GM23248 (cell line): ENCODE results near the gene SLC25A52. TPM values are rescaled to one million over a fixed set of nuclear protein-coding genes. Genes with fewer than 3 reads are reported as not detected.
"Not testable (repeated sequence)": the region's sequence is repeated elsewhere in the genome, so short reads cannot be mapped to it uniquely, and the experiment has no call there.

ENCODE experiments used
- DNase-seq: peaks from one replicate; pipeline ENCODE4 v3.0.0-alpha.2; 2015
- H2AFZ ChIP-seq: fragments of 200-600 bp; sonication (generic); 2 replicates; pipeline ENCODE4 v1.6.1; 2016; ENCODE audit warnings: antibody characterized with exemption
- H3F3A ChIP-seq: fragments of 200-600 bp; sonication (generic); 2 replicates; pipeline ENCODE4 v1.6.1; 2016; ENCODE audit warnings: mild to moderate bottlenecking, antibody characterized with exemption, mixed run types; ENCODE audit not compliant: insufficient read depth
- H3K27ac ChIP-seq: fragments of 200-600 bp; sonication (generic); 2 replicates; pipeline ENCODE4 v1.5.1; 2016; ENCODE audit warnings: mild to moderate bottlenecking
- H3K27me3 ChIP-seq: fragments of 200-600 bp; sonication (generic); replicated peaks from 2 replicates; pipeline ENCODE4 v1.6.1; 2016; ENCODE audit warnings: mild to moderate bottlenecking; ENCODE audit not compliant: insufficient read depth
- H3K36me3 ChIP-seq: fragments of 200-600 bp; sonication (generic); 2 replicates; pipeline ENCODE4 v1.6.1; 2016; ENCODE audit warnings: low read depth, mild to moderate bottlenecking
- H3K4me1 ChIP-seq: fragments of 200-600 bp; sonication (generic); 2 replicates; pipeline ENCODE4 v1.6.1; 2016; ENCODE audit warnings: mild to moderate bottlenecking; ENCODE audit not compliant: insufficient read depth
- H3K4me2 ChIP-seq: fragments of 200-600 bp; sonication (generic); one replicate; pipeline ENCODE4 v1.6.1; 2016; ENCODE audit warnings: mild to moderate bottlenecking; ENCODE audit not compliant: unreplicated experiment
- H3K4me3 ChIP-seq: fragments of 200-600 bp; sonication (generic); 2 replicates; pipeline ENCODE4 v1.5.1; 2016; ENCODE audit warnings: mild to moderate bottlenecking
- H3K79me2 ChIP-seq: fragments of 200-600 bp; sonication (generic); 2 replicates; pipeline ENCODE4 v1.6.1; 2016; ENCODE audit warnings: mild to moderate bottlenecking; ENCODE audit not compliant: insufficient read depth
- H3K9ac ChIP-seq: fragments of 200-600 bp; sonication (generic); 2 replicates; pipeline ENCODE4 v1.6.1; 2016; ENCODE audit warnings: mild to moderate bottlenecking
- H3K9me2 ChIP-seq: fragments of 200-600 bp; sonication (generic); 2 replicates; pipeline ENCODE4 v1.6.1; 2016; ENCODE audit warnings: mixed run types, mild to moderate bottlenecking, moderate library complexity; ENCODE audit not compliant: insufficient read depth
- H3K9me3 ChIP-seq: fragments of 200-600 bp; sonication (generic); one replicate; pipeline ENCODE4 v1.6.1; 2017; ENCODE audit warnings: low read depth
- H4K20me1 ChIP-seq: fragments of 200-600 bp; sonication (generic); 2 replicates; pipeline ENCODE4 v1.6.0; 2016; ENCODE audit not compliant: insufficient read depth
- EZH2 ChIP-seq: fragments of 200-600 bp; sonication (generic); IDR thresholded peaks from 2 replicates; pipeline ENCODE4 v1.6.1; 2018; ENCODE audit warnings: antibody characterized with exemption, mild to moderate bottlenecking; ENCODE audit not compliant: insufficient read depth, poor library complexity, severe bottlenecking
- EZH2phosphoT487 ChIP-seq: fragments of 200-600 bp; sonication (generic); IDR thresholded peaks from 2 replicates; pipeline ENCODE4 v1.6.1; 2018; ENCODE audit warnings: antibody characterized with exemption, moderate library complexity, mild to moderate bottlenecking, low read depth; ENCODE audit not compliant: insufficient read depth
- WGBS, 2 experiments: methylation state at CpG; one replicate each; pipeline ENCODE4 v1.1.6; 2015 to 2017; ENCODE audit warnings: low lambda C conversion rate in 2 of 2, low coverage in 1 of 2; ENCODE audit errors: missing lambda C conversion rate in 2 of 2; 5-methylcytosine and 5-hydroxymethylcytosine counted together
- in situ Hi-C: fragments of 300-500 bp; cut with MboI; formaldehyde crosslinking; loops from 2 replicates; pipeline ENCODE4 v1.15.0; 2020
- polyA plus RNA-seq: library from polyadenylated mRNA; unstranded; fragments of >200 nt; fragmentation: Nextera tagmentation; extraction: Ambion mirVana; gene quantifications from 2 replicates; pipeline ENCODE4 v1.2.1, GENCODE V29; 2016
- total RNA-seq: library from RNA; depleted of rRNA; stranded (reverse); fragments of >200 nt; shearing (Covaris generic); gene quantifications from 2 replicates; pipeline ENCODE4 v1.2.3, GENCODE V29; 2014

Gene SLC25A52
- total and polyA plus RNA-seq, 2 experiments from 2014 or later, result not detected

GRCh38 chr18:31744321-31745067, 16.2 kb downstream of the SLC25A52 start:
- no peak overlapping the region for H2AFZ ChIP-seq
- H3K9me2 ChIP-seq, result no peaks in the 10 kb centered on the region
- H3K36me3 ChIP-seq, result no peaks in the 10 kb centered on the region
- in situ Hi-C loops, result loop anchor here (25.0 kb wide), 1 partner anchor 218 kb away; no protein-coding TSS in a partner anchor
- H3K4me3 ChIP-seq, result no peak overlapping the region
- no peaks in the 10 kb centered on the region for H4K20me1 ChIP-seq
- no peak overlapping the region for H3K4me2 ChIP-seq
- H3K79me2 ChIP-seq, result no peaks in the 10 kb centered on the region
- no peak for TF ChIP-seq EZH2
- DNase-seq, result no peak
- WGBS, 2 experiments, result 60% methylated on average over 15 of the region's 15 CpGs
- H3F3A ChIP-seq, result no peaks in the 10 kb centered on the region
- H3K9ac ChIP-seq, result no peak overlapping the region
- no peaks in the 10 kb centered on the region for H3K9me3 ChIP-seq
- H3K4me1 ChIP-seq, result no peaks in the 10 kb centered on the region
- no peak overlapping the region for H3K27ac ChIP-seq
- H3K27me3 ChIP-seq, result no peaks in the 10 kb centered on the region

- not testable (repeated sequence) for H3K27me3 ChIP-seq, H3K27ac ChIP-seq, H2AFZ ChIP-seq, H3K4me3 ChIP-seq, H3K79me2 ChIP-seq, H3K9me2 ChIP-seq, H3K4me1 ChIP-seq, H3K36me3 ChIP-seq, H4K20me1 ChIP-seq, H3K9me3 ChIP-seq, H3K9ac ChIP-seq, DNase-seq, H3K4me2 ChIP-seq, H3F3A ChIP-seq
- in situ Hi-C loops, result loop anchor here (25.0 kb wide), 1 partner anchor 219 kb away; no protein-coding TSS in a partner anchor
- 22 to 27% methylated on average over 3 to 5 of the region's 5 CpGs for WGBS, 2 experiments
These were observed 17.1 kb downstream of the SLC25A52 start for GRCh38 chr18:31743600-31743999.

- H3F3A ChIP-seq, result no peaks in the 10 kb centered on the region
- H3K4me2 ChIP-seq, result no peak overlapping the region
- no peaks in the 10 kb centered on the region for H3K79me2 ChIP-seq
- no peaks in the 10 kb centered on the region; the same call in 1 of the 2 replicates for H3K27me3 ChIP-seq
- peak; percentile 33 for DNase-seq
- H3K27ac ChIP-seq, result no peak overlapping the region
- no peak overlapping the region for H3K4me3 ChIP-seq
- 24% methylated on average over 4 of the region's 4 CpGs for WGBS, 2 experiments
- TF ChIP-seq EZH2 (no peak), EZH2phosphoT487 (no peak)
- H3K4me1 ChIP-seq, result no peaks in the 10 kb centered on the region
- no peaks in the 10 kb centered on the region for H4K20me1 ChIP-seq
- in situ Hi-C loops, result loop anchor here (25.0 kb wide), 1 partner anchor 221 kb away; no protein-coding TSS in a partner anchor
- H3K9me2 ChIP-seq, result no peaks in the 10 kb centered on the region
- H3K9ac ChIP-seq, result no peak overlapping the region
- no peaks in the 10 kb centered on the region for H3K9me3 ChIP-seq
- no peak overlapping the region for H2AFZ ChIP-seq
- H3K36me3 ChIP-seq, result no peaks in the 10 kb centered on the region
These were observed 19.5 kb downstream of the SLC25A52 start for GRCh38 chr18:31741097-31741735.

GRCh38 chr18:31740180-31740579, 20.5 kb downstream of the SLC25A52 start:
- DNase-seq, result no peak
- Histone ChIP-seq H2AFZ (no peak overlapping the region), H4K20me1 (no peaks in the 10 kb centered on the region), H3F3A (no peaks in the 10 kb centered on the region), H3K4me3 (no peak overlapping the region), H3K9ac (no peak overlapping the region), H3K27ac (no peak overlapping the region), H3K4me2 (no peak overlapping the region), H3K79me2 (no peaks in the 10 kb centered on the region), H3K9me2 (no peaks in the 10 kb centered on the region), H3K27me3 (no peaks in the 10 kb centered on the region; the same call in 1 of the 2 replicates), H3K9me3 (no peaks in the 10 kb centered on the region), H3K4me1 (no peaks in the 10 kb centered on the region), H3K36me3 (no peaks in the 10 kb centered on the region)
- in situ Hi-C loops, result loop anchor here (25.0 kb wide), 1 partner anchor 222 kb away; no protein-coding TSS in a partner anchor
- TF ChIP-seq EZH2phosphoT487, result no peak
- no peak for TF ChIP-seq EZH2
- 59 to 69% methylated on average over 7 to 9 of the region's 9 CpGs for WGBS, 2 experiments
